ENCODE results near the gene RGL1.

DNA sequence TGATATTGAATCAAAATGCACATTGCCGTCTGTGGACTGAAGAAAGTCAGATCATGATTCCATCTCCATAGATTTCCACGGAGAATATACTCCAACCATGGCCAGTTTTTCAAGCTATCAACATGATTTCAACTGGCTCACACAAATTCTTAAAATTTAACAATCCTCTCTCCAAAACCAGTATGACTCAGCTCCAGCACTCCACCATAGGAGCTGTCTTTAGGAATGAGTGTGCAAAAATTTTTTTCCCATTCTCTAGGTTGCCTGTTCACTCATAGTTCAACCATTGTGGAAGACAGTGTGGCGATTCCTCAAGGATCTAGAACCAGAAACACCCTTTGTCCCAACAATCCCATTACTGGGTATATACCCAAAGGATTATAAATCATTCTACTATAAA is 40.8 kb downstream of the RGL1 start:
- TF ChIP-seq, protein P1, sequence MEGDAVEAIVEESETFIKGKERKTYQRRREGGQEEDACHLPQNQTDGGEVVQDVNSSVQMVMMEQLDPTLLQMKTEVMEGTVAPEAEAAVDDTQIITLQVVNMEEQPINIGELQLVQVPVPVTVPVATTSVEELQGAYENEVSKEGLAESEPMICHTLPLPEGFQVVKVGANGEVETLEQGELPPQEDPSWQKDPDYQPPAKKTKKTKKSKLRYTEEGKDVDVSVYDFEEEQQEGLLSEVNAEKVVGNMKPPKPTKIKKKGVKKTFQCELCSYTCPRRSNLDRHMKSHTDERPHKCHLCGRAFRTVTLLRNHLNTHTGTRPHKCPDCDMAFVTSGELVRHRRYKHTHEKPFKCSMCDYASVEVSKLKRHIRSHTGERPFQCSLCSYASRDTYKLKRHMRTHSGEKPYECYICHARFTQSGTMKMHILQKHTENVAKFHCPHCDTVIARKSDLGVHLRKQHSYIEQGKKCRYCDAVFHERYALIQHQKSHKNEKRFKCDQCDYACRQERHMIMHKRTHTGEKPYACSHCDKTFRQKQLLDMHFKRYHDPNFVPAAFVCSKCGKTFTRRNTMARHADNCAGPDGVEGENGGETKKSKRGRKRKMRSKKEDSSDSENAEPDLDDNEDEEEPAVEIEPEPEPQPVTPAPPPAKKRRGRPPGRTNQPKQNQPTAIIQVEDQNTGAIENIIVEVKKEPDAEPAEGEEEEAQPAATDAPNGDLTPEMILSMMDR (IDR thresholded peaks at IDR 0.05) = no peak
- TF ChIP-seq, protein P2, sequence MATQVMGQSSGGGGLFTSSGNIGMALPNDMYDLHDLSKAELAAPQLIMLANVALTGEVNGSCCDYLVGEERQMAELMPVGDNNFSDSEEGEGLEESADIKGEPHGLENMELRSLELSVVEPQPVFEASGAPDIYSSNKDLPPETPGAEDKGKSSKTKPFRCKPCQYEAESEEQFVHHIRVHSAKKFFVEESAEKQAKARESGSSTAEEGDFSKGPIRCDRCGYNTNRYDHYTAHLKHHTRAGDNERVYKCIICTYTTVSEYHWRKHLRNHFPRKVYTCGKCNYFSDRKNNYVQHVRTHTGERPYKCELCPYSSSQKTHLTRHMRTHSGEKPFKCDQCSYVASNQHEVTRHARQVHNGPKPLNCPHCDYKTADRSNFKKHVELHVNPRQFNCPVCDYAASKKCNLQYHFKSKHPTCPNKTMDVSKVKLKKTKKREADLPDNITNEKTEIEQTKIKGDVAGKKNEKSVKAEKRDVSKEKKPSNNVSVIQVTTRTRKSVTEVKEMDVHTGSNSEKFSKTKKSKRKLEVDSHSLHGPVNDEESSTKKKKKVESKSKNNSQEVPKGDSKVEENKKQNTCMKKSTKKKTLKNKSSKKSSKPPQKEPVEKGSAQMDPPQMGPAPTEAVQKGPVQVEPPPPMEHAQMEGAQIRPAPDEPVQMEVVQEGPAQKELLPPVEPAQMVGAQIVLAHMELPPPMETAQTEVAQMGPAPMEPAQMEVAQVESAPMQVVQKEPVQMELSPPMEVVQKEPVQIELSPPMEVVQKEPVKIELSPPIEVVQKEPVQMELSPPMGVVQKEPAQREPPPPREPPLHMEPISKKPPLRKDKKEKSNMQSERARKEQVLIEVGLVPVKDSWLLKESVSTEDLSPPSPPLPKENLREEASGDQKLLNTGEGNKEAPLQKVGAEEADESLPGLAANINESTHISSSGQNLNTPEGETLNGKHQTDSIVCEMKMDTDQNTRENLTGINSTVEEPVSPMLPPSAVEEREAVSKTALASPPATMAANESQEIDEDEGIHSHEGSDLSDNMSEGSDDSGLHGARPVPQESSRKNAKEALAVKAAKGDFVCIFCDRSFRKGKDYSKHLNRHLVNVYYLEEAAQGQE (IDR thresholded peaks at IDR 0.05; ENCODE audit: insufficient read depth in 1 of 2, low read depth in 2 of 2, low read length in 1 of 2) = no peak
- TF ChIP-seq POLR2AphosphoS5 (IDR thresholded peaks at IDR 0.05; ENCODE audit: low read depth, low read length) = no peak
- TF ChIP-seq SIN3A (IDR thresholded peaks at IDR 0.05; ENCODE audit: borderline replicate concordance, insufficient read depth, low read depth, low read length) = no peak
